MM.1S (cell line): Measurements from ENCODE around the gene CTNNA3.

ENCODE experiments used
- DNase-seq: peaks from one replicate; pipeline ENCODE4 v3.0.0-alpha.2; 2015
- H2AFZ ChIP-seq: fragments of 300-600 bp; sonication (generic); 2 replicates; pipeline ENCODE4 v1.6.0; 2016; ENCODE audit warnings: antibody characterized with exemption, low read length
- H3F3A ChIP-seq: fragments of 300-600 bp; sonication (generic); 2 replicates; pipeline ENCODE4 v1.6.1; 2016; ENCODE audit warnings: mild to moderate bottlenecking, antibody characterized with exemption, low read length, moderate library complexity, mixed read lengths; ENCODE audit not compliant: insufficient read depth
- H3K27ac ChIP-seq: fragments of 300-600 bp; sonication (generic); 2 replicates; pipeline ENCODE4 v1.5.1; 2016; ENCODE audit warnings: mild to moderate bottlenecking, low read length
- H3K27me3 ChIP-seq: fragments of 300-600 bp; sonication (generic); replicated peaks from 2 replicates; pipeline ENCODE4 v1.6.0; 2016; ENCODE audit warnings: low read length; ENCODE audit not compliant: insufficient read depth
- H3K36me3 ChIP-seq: fragments of 300-600 bp; sonication (generic); replicated peaks from 2 replicates; pipeline ENCODE4 v1.6.1; 2016; ENCODE audit warnings: mild to moderate bottlenecking, low read length, mixed read lengths; ENCODE audit not compliant: insufficient read depth
- H3K4me1 ChIP-seq: fragments of 300-600 bp; sonication (generic); 2 replicates; pipeline ENCODE4 v1.6.1; 2016; ENCODE audit warnings: low read length, mixed read lengths
- H3K4me2 ChIP-seq: fragments of 300-600 bp; sonication (generic); 2 replicates; pipeline ENCODE4 v1.6.0; 2016; ENCODE audit warnings: low read depth, low read length
- H3K4me3 ChIP-seq: fragments of 300-600 bp; sonication (generic); 2 replicates; pipeline ENCODE4 v1.5.1; 2016; ENCODE audit warnings: low read length, mixed read lengths
- H3K79me2 ChIP-seq: fragments of 300-600 bp; sonication (generic); 2 replicates; pipeline ENCODE4 v1.6.1; 2016; ENCODE audit warnings: mixed run types, low read length, mixed read lengths
- H3K9ac ChIP-seq: fragments of 300-600 bp; sonication (generic); 2 replicates; pipeline ENCODE4 v1.6.1; 2016; ENCODE audit warnings: low read length, mixed read lengths
- H3K9me2 ChIP-seq: fragments of 300-600 bp; sonication (generic); replicated peaks from 2 replicates; pipeline ENCODE4 v1.6.1; 2016; ENCODE audit warnings: mild to moderate bottlenecking, low read length, mixed read lengths; ENCODE audit not compliant: insufficient read depth
- H3K9me3 ChIP-seq: fragments of 300-600 bp; sonication (generic); replicated peaks from 2 replicates; pipeline ENCODE4 v1.6.1; 2016; ENCODE audit warnings: mild to moderate bottlenecking, low read length, mixed read lengths; ENCODE audit not compliant: insufficient read depth
- H4K20me1 ChIP-seq: fragments of 300-600 bp; sonication (generic); 2 replicates; pipeline ENCODE4 v1.6.1; 2016; ENCODE audit warnings: mild to moderate bottlenecking, low read length, moderate library complexity, mixed read lengths; ENCODE audit not compliant: insufficient read depth
- CTCF ChIP-seq: fragments of 300-600 bp; sonication (generic); IDR thresholded peaks from 2 replicates; pipeline ENCODE4 v1.5.1; 2016; ENCODE audit warnings: antibody characterized with exemption, low read length, mixed read lengths
- EZH2 ChIP-seq: fragments of 300-600 bp; sonication (generic); optimal IDR thresholded peaks from 2 replicates; pipeline ENCODE3; 2017; ENCODE audit warnings: low read depth, mild to moderate bottlenecking, antibody characterized with exemption, low read length, mixed read lengths
- EZH2phosphoT487 ChIP-seq: fragments of 300-600 bp; sonication (generic); IDR thresholded peaks from 2 replicates; pipeline ENCODE4 v1.6.1; 2018; ENCODE audit warnings: antibody characterized with exemption, low read length

The CTNNA3 gene

GRCh38 chr10:67487199-67487598, 208.8 kb downstream of the CTNNA3 start:
- no peak for DNase-seq
- Histone ChIP-seq H3K79me2 (no peaks in the 10 kb centered on the region), H3K27me3 (no peaks in the 10 kb centered on the region), H4K20me1 (no peaks in the 10 kb centered on the region), H3F3A (no peaks in the 10 kb centered on the region), H3K4me1 (no peaks in the 10 kb centered on the region), H3K9me2 (no peaks in the 10 kb centered on the region), H3K4me2 (no peak overlapping the region), H3K36me3 (no peaks in the 10 kb centered on the region), H2AFZ (no peak overlapping the region), H3K9ac (no peak overlapping the region), H3K9me3 (no peaks in the 10 kb centered on the region), H3K27ac (no peak overlapping the region), H3K4me3 (no peak overlapping the region)
- TF ChIP-seq CTCF (no peak), EZH2 (no peak), EZH2phosphoT487 (no peak)

GRCh38 chr10:67477868-67478267, 218.1 kb downstream of the CTNNA3 start:
- no peaks in the 10 kb centered on the region for H3K27me3 ChIP-seq
- H3K4me3 ChIP-seq, result no peak overlapping the region
- no peak overlapping the region for H2AFZ ChIP-seq
- H3K4me1 ChIP-seq, result peaks cover 4% of the 10 kb centered on the region; the same call in 1 of the 2 replicates
- H3K9me2 ChIP-seq, result no peaks in the 10 kb centered on the region
- TF ChIP-seq EZH2phosphoT487 (no peak), CTCF (no peak), EZH2 (no peak)
- no peak overlapping the region for H3K9ac ChIP-seq
- H3K27ac ChIP-seq, result no peak overlapping the region
- no peaks in the 10 kb centered on the region for H3K9me3 ChIP-seq
- H4K20me1 ChIP-seq, result no peaks in the 10 kb centered on the region
- no peaks in the 10 kb centered on the region for H3K36me3 ChIP-seq
- H3K79me2 ChIP-seq, result no peaks in the 10 kb centered on the region
- H3F3A ChIP-seq, result no peaks in the 10 kb centered on the region
- H3K4me2 ChIP-seq, result no peak overlapping the region
- DNase-seq, result no peak

- H3K9ac ChIP-seq, result no peak overlapping the region
- no peaks in the 10 kb centered on the region for H3K27me3 ChIP-seq
- H2AFZ ChIP-seq, result no peak overlapping the region
- H3K27ac ChIP-seq, result no peak overlapping the region
- H3K9me2 ChIP-seq, result no peaks in the 10 kb centered on the region
- no peaks in the 10 kb centered on the region for H3K79me2 ChIP-seq
- no peaks in the 10 kb centered on the region for H3F3A ChIP-seq
- H3K4me1 ChIP-seq, result peaks cover 4% of the 10 kb centered on the region; the same call in 1 of the 2 replicates
- H3K4me3 ChIP-seq, result no peak overlapping the region
- H3K4me2 ChIP-seq, result no peak overlapping the region
- H4K20me1 ChIP-seq, result no peaks in the 10 kb centered on the region
- no peaks in the 10 kb centered on the region for H3K9me3 ChIP-seq
- TF ChIP-seq EZH2, result no peak
- no peak for TF ChIP-seq EZH2phosphoT487
- no peak for TF ChIP-seq CTCF
- DNase-seq, result no peak
- no peaks in the 10 kb centered on the region for H3K36me3 ChIP-seq
Measured at GRCh38 chr10:67476201-67476600, 219.8 kb downstream of the CTNNA3 start.
